Small intestine (tissue), 7 donors: ENCODE results near the gene OR5C1. TPM values are rescaled to one million over a fixed set of nuclear protein-coding genes. Genes with fewer than 3 reads are reported as not detected.

Experiments used
- DNase-seq, 2 donors: peaks; one replicate each; pipeline versions ENCODE4 v3.0.0 to v3.0.0-alpha.2; 2013
- FAIRE-seq: peaks from 2 replicates; lab custom pipeline; 2012; peaks lifted over from hg19 to GRCh38; lab: Jason Lieb, UNC
- H3K27ac ChIP-seq, 3 donors: one replicate each; pipeline ENCODE4 v1.5.1; 2013; ENCODE audit warnings: low read length in 2 of 3, mild to moderate bottlenecking in 2 of 3, control low read depth in 1 of 3, inconsistent platforms in 1 of 3, low read depth in 1 of 3, moderate library complexity in 1 of 3
- H3K27me3 ChIP-seq, 3 donors: one replicate each; pipeline ENCODE4 v1.6.1; 2013; ENCODE audit warnings: low read length in 3 of 3, inconsistent platforms in 1 of 3; ENCODE audit not compliant: control insufficient read depth in 3 of 3, insufficient read depth in 3 of 3
- H3K36me3 ChIP-seq, 3 donors: one replicate each; pipeline ENCODE4 v1.6.1; 2013; ENCODE audit warnings: low read length in 3 of 3, inconsistent platforms in 1 of 3, low read depth in 1 of 3, mild to moderate bottlenecking in 1 of 3, moderate library complexity in 1 of 3; ENCODE audit not compliant: control insufficient read depth in 3 of 3, insufficient read depth in 2 of 3
- H3K4me1 ChIP-seq, 3 donors: one replicate each; pipeline ENCODE4 v1.6.1; 2013; ENCODE audit warnings: low read length in 2 of 3, inconsistent platforms in 1 of 3, low read depth in 1 of 3, mild to moderate bottlenecking in 1 of 3, moderate library complexity in 1 of 3; ENCODE audit not compliant: control insufficient read depth in 3 of 3, insufficient read depth in 2 of 3
- H3K4me3 ChIP-seq, 3 donors: one replicate each; pipeline ENCODE4 v1.5.1; 2013; ENCODE audit warnings: low read length in 3 of 3, control low read depth in 1 of 3, inconsistent platforms in 1 of 3, low read depth in 1 of 3, mild to moderate bottlenecking in 1 of 3, moderate library complexity in 1 of 3
- H3K9me3 ChIP-seq, 2 donors: one replicate each; pipeline ENCODE4 v1.6.1; 2013; ENCODE audit warnings: low read depth in 1 of 2, low read length in 1 of 2; ENCODE audit not compliant: control insufficient read depth in 2 of 2, insufficient read depth in 1 of 2
- WGBS, 3 donors: extraction: QIAGEN DNeasy Blood & Tissue Kit; methylation state at CpG; one replicate each; pipeline ENCODE4 v1.1.7; 2013; 5-methylcytosine and 5-hydroxymethylcytosine counted together
- polyA plus RNA-seq, 4 donors: library from polyadenylated mRNA; stranded (reverse) in 3 of 4; unstranded in 1 of 4; fragments of 200-250 nt in 3 of 4; fragments of 120-200 nt in 1 of 4; gene quantifications; one replicate each; pipeline versions ENCODE4 v1.2.1 to v1.2.3, GENCODE V29; 2013
- donor health status: healthy with polysubstance abuse.
- donor health status: control.
- donor health status: control.
- donor health status: Bipolar disorder and iron deficiency.
- donor health status: healthy.

The OR5C1 gene
- polyA plus RNA-seq, 4 donors, result not detected

DNA sequence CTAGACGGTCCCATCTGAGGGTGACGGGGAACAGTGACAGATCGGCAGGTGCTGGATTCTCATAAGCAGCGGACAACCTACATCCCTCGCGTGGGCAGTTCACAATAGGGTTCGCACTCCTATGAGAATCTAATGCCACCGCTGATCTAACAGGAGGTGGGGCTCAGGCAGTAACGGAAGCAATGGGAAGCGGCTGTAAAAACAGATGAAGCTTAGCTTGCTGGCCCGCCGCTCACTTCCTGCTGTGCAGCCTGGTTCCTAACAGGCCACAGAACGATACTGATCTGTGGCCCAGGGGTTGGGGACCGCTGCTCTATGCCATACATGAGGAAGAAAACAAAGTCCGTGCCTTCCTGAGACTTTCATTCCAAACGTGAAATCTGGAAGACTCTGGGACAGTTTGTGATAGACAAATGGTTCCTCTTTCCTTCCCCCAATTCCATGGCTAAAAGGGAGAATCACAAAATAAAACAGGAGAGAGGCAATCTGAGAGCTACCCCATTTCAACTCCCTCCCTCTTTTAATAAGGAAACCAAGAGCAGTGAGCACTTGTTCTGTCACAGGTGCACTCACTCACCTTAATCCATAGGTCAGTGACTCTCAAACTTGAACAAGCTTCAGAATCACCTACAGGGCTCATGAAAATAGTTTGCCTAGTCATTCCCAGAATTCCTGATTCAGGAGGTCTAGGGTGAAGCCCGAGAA lies 27.6 kb downstream of the OR5C1 start:
- DNase-seq (peak in 1 of 2 donors; percentile 7), FAIRE-seq (no peak)
- H3K9me3 ChIP-seq, result no peaks in the 10 kb centered on the region
- H3K27ac ChIP-seq, result peak overlapping the region in 1 of 3 donors; percentile 58
- H3K4me3 ChIP-seq, result no peak overlapping the region
- H3K27me3 ChIP-seq, result no peaks in the 10 kb centered on the region
- H3K36me3 ChIP-seq, result peaks cover 3 to 25% (median 4%) of the 10 kb centered on the region in 3 donors
- H3K4me1 ChIP-seq, result no peaks in the 10 kb centered on the region
- WGBS, 3 donors, result 66 to 82% (median 73%) methylated on average over 17 of the region's 17 CpGs

DNA sequence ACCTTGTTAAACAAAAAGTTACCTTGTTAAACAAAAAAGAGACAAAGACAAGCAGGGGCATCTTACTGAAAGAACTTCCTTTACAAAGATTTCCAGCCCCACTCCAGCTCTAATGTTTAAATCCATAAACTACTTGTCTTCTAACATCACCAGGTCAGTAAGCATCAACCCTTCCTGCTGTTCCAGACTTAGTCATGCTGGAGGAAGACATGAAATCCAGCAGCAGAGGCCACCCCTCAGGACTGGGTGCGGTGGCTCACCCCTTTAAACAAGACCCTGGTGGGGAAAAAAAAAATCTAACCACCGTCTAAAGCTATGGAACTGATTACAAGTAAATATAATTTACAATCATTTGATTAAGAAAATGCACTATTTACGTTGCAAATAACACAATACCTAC lies 30.6 kb downstream of the OR5C1 start:
- no peak for FAIRE-seq
- H3K4me1 ChIP-seq, result no peaks in the 10 kb centered on the region

DNA sequence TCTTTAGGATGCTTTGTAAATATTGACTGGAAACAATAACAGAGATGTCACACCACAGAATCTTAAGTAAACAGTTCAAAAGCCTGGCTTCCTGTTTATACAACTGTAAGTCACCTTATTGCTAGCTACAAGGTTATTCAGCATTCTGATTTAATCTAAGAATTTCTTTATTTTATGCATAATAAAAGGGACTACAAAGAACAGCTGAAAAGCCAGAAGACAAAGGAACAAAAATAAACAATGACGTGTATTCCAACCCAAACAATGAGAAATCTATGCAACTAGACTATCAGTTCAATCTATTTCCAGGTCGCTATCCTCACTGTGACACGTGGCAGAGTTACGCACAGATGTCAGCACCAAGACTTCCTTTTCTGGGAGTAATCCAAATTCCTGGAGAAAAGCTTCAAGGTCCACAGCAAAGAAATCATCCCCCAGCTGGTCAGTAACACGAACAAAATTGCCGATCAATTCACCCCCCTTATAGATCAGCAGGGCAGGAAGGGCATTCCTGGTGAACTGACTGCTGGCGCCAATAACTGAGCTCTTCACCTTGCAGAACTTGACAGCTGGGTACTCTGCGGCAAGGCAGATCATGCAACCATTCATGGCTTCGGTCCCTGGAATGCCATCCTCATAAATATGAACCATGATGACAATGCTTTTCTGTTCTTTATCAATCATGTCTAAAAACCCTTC lies 31.2 kb downstream of the OR5C1 start:
- Histone ChIP-seq H3K4me3 (no peak overlapping the region), H3K4me1 (no peaks in the 10 kb centered on the region), H3K27ac (peak overlapping the region in 1 of 3 donors; percentile 66), H3K9me3 (no peaks in the 10 kb centered on the region), H3K27me3 (no peaks in the 10 kb centered on the region), H3K36me3 (peaks cover 6 to 40% (median 19%) of the 10 kb centered on the region in 3 donors)
- WGBS, 3 donors, result 62 to 84% (median 80%) methylated on average over 9 of the region's 9 CpGs
- no peak for FAIRE-seq
- no peak for DNase-seq

More for the DNA sequence above, 30.6 kb downstream of the OR5C1 start:
- Histone ChIP-seq H3K9me3 (no peaks in the 10 kb centered on the region), H3K27me3 (no peaks in the 10 kb centered on the region), H3K27ac (peak overlapping the region in 1 of 3 donors; percentile 50), H3K36me3 (peaks cover 6 to 40% (median 19%) of the 10 kb centered on the region in 3 donors), H3K4me3 (no peak overlapping the region)
- 51 to 77% (median 62%) methylated on average over 3 of the region's 3 CpGs for WGBS, 3 donors
- DNase-seq, result no peak

DNA sequence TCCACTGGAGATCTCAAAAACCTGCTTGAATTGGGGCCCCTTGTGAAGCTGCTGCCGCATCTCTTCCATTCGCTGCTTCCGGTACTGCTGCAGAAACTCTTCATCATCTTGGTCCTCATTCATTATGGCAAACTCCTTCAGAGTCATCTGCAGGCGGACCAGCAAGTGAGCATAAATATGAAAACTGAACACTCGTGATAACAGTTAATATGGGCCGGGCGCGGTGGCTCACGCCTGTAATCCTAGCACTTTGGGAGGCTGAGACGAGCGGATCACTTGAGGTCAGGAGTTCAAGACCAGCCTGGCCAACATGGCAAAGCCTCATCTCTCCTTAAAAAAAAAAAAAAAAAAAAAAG lies 31.7 kb downstream of the OR5C1 start:
- peaks cover 6 to 44% (median 19%) of the 10 kb centered on the region in 3 donors for H3K36me3 ChIP-seq
- no peaks in the 10 kb centered on the region for H3K27me3 ChIP-seq
- WGBS, 3 donors, result 91 to 95% (median 93%) methylated on average over 11 of the region's 11 CpGs
- H3K27ac ChIP-seq, result no peak overlapping the region
- FAIRE-seq, result no peak
- no peak for DNase-seq
- H3K4me3 ChIP-seq, result no peak overlapping the region
- no peaks in the 10 kb centered on the region for H3K4me1 ChIP-seq
- H3K9me3 ChIP-seq, result no peaks in the 10 kb centered on the region

DNA sequence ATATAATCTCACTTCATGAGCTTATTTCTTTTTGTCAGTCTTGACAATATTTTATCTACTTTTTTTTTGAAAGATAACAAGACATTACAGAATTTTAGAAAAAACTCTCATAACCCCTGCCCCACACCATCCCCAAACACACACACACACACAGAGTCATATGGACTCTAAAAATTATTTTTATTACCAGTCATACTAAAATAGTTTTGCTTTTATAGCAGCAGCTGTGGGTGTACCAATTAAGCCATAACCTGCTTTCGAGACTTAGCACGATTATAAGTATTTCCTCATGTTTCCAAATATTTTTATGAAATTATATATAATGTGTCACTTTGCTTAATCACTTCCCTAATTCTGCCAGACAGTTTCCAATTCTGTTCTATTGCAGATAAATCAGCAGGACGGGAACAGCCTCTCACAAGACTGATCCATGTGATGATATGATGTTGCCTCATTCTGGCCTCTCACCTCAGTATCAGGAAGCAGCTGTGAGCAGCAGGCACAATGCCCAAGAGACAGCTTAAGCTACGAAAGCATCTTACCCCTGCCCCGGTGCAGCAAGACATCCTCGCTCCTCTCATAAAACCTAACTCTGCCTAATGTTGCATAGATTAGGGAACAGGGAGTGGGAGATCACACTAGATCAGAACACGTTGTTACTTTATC lies 32.7 kb downstream of the OR5C1 start:
- Histone ChIP-seq H3K4me3 (no peak overlapping the region), H3K27ac (peak overlapping the region in 1 of 3 donors; percentile 43), H3K27me3 (no peaks in the 10 kb centered on the region), H3K9me3 (no peaks in the 10 kb centered on the region), H3K4me1 (no peaks in the 10 kb centered on the region), H3K36me3 (peaks cover 10 to 44% (median 22%) of the 10 kb centered on the region in 3 donors)
- FAIRE-seq (no peak), DNase-seq (peak in 1 of 2 donors; percentile 5)
- 51 to 61% (median 57%) methylated on average over 7 of the region's 7 CpGs for whole genome bisulfite sequencing, 3 donors

DNA sequence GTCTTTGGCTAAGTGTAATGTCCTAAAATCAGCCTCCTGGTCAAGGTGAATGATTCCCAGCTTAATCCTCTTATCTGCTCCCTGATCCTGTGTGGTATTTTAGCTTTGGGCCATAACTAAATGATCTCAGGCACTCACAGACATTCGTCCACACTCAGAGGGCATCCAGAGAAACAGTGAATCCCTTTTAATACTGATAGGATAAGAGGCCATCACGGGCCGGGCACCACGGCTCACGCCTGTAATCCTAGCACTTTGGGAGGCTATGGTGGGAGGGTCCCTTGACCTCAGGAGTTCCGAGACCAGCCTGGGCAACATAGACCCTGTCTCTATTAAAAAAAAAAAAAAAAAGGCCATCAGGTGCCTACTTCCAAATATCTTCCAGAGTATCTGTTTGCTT lies 33.3 kb downstream of the OR5C1 start:
- Histone ChIP-seq H3K36me3 (peaks cover 10 to 42% (median 22%) of the 10 kb centered on the region in 3 donors), H3K27me3 (no peaks in the 10 kb centered on the region), H3K9me3 (no peaks in the 10 kb centered on the region), H3K27ac (peak overlapping the region in 1 of 3 donors; percentile 43), H3K4me1 (peaks cover 0 to 3% (median under 1%) of the 10 kb centered on the region in 3 donors), H3K4me3 (no peak overlapping the region)
- DNase-seq, result no peak
- 88 to 92% (median 92%) methylated on average over 6 of the region's 6 CpGs for WGBS, 3 donors
- FAIRE-seq, result no peak

DNA sequence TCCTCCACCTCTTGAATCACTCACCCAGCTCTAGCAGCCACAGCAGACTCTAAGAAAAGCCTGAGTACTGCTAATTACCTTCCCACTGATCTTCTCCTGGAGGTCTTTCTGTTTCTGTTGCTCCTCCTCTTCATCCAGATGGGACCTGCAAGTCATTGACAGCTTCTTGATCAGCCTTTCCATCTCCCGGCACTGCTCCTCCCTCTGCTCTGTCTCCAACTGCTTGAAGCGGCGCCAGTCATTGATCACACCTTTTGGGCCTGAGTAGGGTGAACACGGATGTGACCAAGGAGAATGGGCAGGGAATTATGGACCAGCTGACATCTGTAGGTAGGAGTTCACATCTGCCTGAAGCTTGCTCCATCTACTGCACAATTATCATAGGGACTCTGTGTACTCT lies 34.2 kb downstream of the OR5C1 start:
- Histone ChIP-seq H3K4me3 (no peak overlapping the region), H3K9me3 (no peaks in the 10 kb centered on the region), H3K4me1 (peaks cover 0 to 6% (median 5%) of the 10 kb centered on the region in 3 donors), H3K36me3 (peaks cover 10 to 34% (median 22%) of the 10 kb centered on the region in 3 donors), H3K27ac (no peak overlapping the region), H3K27me3 (no peaks in the 10 kb centered on the region)
- FAIRE-seq, result no peak
- no peak for DNase-seq
- 88 to 91% (median 90%) methylated on average over 4 of the region's 4 CpGs for WGBS, 3 donors

DNA sequence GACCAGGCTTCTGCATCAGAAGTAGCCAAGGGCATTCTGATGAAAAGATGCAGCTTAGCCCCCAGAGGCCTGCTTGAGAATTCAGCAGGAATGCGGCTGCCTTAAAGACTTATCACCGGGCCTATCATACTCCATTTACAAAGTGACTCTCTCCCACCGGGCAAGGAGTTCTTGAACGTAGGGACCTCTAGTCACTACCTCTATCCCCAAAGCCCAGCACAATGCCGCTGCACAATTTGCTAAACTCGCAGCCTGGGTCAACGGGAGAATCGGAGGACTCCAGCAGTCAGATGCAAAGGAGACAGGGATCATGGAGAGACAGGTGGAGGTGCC lies 39.0 kb downstream of the OR5C1 start:
- no peaks in the 10 kb centered on the region for H3K27me3 ChIP-seq
- no peaks in the 10 kb centered on the region for H3K9me3 ChIP-seq
- 0 to 2% (median 1%) methylated on average over 8 of the region's 8 CpGs for WGBS, 3 donors
- no peak for FAIRE-seq
- H3K4me3 ChIP-seq, result peak overlapping the region; percentile 85 to 97 (median 89)
- peak overlapping the region in 2 of 3 donors; percentile 92 to 98 for H3K27ac ChIP-seq
- peaks cover 4 to 21% (median 10%) of the 10 kb centered on the region in 3 donors for H3K36me3 ChIP-seq
- DNase-seq, result no peak
- H3K4me1 ChIP-seq, result peaks cover 0 to 9% (median 5%) of the 10 kb centered on the region in 3 donors
